Fibroblast of skin of scalp (primary cell): ENCODE results near the gene FOXO6.

Experiments used
- DNase-seq: peaks from one replicate; pipeline ENCODE4 v3.0.0-alpha.2; 2013

The FOXO6 gene

GRCh38 chr1:41427916-41428737, 66.9 kb downstream of the FOXO6 start:
- no peak for DNase-seq

DNA sequence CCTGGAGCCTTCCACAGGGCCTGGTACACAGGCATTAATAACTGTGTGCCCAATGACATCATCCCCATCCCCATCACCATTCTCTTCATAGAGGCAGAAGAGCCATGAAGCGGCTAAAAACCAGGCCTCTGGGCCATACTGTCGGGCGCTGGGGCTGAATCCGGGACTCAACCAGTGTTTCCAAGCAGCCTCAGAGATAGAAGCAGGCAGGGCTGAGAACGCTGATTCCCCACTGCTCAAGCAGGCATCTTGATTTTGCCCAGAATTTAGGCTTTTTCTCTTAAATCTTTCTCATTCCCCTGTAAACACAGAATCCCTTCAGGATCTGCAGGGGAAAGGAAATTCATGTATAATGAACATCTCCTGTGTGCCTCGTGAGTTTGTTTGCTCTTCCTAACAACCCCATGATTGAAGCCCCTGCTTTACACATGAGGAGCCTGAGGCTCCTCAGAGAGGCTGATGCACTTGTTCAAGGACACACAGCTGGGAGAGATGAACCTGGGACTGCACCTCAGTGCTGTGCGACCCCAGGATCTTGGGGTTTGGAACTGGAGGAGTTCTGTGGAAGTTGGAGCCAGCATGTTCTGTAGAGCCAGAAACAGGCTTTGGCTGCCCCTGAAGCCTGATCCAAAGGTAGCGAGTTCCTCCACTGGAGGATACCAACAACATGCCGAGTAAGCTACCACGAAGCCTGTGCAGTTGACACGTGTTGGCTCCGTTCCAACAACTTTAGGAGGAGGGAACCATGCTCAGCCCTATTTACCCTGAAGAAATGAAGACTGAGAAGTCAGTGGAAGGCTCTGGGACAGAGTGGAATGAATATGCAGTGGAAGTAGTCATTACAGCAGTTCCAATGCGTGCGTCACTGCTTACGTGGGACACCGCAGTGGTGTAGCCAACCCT, 67.8 kb downstream of the FOXO6 start:
- no peak for DNase-seq

DNA sequence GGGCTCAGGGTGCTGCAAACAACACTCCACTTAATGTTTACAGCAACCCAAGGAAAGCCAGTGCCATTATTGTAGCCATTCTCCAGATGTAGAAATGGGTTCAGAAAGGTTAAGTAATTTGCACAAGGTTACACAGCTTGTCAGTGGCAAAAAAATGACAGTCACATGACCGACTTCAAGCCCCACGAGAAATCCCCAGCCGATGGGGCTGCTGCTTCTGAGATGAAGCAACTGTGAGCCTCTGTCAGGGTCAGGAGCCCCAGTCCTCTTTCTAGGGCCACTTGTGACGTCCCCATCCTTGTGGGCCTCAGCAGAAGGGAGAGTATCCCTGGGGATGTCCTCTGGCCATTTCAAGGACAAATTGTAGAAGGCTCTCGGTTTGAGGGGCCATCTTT, 68.4 kb downstream of the FOXO6 start:
- no peak for DNase-seq

GRCh38 chr1:41430069-41430468, 68.8 kb downstream of the FOXO6 start:
- DNase-seq: no peak

- DNase-seq: no peak
Observed at GRCh38 chr1:41430582-41430981, 69.3 kb downstream of the FOXO6 start.

- DNase-seq: no peak
Observed at GRCh38 chr1:41431490-41432350, 70.5 kb downstream of the FOXO6 start.
